HepG2 (cell line): Measurements from ENCODE around the gene THBS2. TPM values are rescaled to one million over a fixed set of nuclear protein-coding genes. Genes with fewer than 3 reads are reported as not detected.

Experiments used
- ATAC-seq: fragments of 200-7000 bp; cut with Tn5 transposase; 3 replicates; pipeline ENCODE4 v1.9.1; 2020; ENCODE audit warnings: mild to moderate bottlenecking, moderate library complexity
- BruUV-seq: library from RNA; stranded (reverse); fragments of 400-500 nt; replicated peaks from 2 replicates; lab custom pipeline; 2021; lab: Mats Ljungman, UMichigan
- CTCF ChIA-PET: fragments of 300-600 bp; formaldehyde crosslinking; extraction: SDS; loops from one replicate; lab custom pipeline; 2021; ENCODE audit warnings: low total read pairs, inconsistent platforms, low intra/inter-chr PET ratio; lab: Yijun Ruan, JAX
- POLR2A ChIA-PET: fragments of 350-600 bp; sonication (Branson Sonifier 250); formaldehyde crosslinking; loops from one replicate; lab custom pipeline; 2020; ENCODE audit warnings: antibody characterized with exemption, inconsistent platforms; lab: Yijun Ruan, JAX
- DNase-seq: peaks from one replicate; pipeline ENCODE4 v3.0.0-alpha.2; 2015; ENCODE audit warnings: low spot score
- FAIRE-seq: peaks from 3 replicates; lab custom pipeline; 2011; peaks lifted over from hg19 to GRCh38; lab: Jason Lieb, UNC
- H2AFZ ChIP-seq: one replicate; pipeline ENCODE4 v1.6.1; 2011; ENCODE audit warnings: low read length, inconsistent platforms
- H3K27ac ChIP-seq: fragments of 300-600 bp; 3 replicates; pipeline ENCODE4 v1.8.0; 2011; ENCODE audit warnings: mixed run types, mild to moderate bottlenecking, mixed read lengths, low read length, inconsistent platforms; ENCODE audit not compliant: insufficient read depth; ENCODE audit errors: extremely low read length
- H3K27me3 ChIP-seq, 2 experiments: fragments of 200-600 bp in 1 of 2; 2 replicates in 1 of 2; 3 replicates in 1 of 2; pipeline versions ENCODE4 v1.6.0 to v1.8.0; 2011; ENCODE audit warnings: low read length in 2 of 2, mild to moderate bottlenecking in 2 of 2, moderate library complexity in 2 of 2, inconsistent platforms in 1 of 2; ENCODE audit not compliant: insufficient read depth in 2 of 2, control insufficient read depth in 1 of 2
- H3K36me3 ChIP-seq, 2 experiments: fragments of 200-600 bp in 1 of 2; replicated peaks in 1 of 2; 2 replicates in 1 of 2; 3 replicates in 1 of 2; pipeline versions ENCODE4 v1.5.1 to v1.8.0; 2011; ENCODE audit warnings: low read length in 2 of 2, inconsistent platforms in 1 of 2; ENCODE audit not compliant: insufficient read depth in 2 of 2, control insufficient read depth in 1 of 2
- H3K4me1 ChIP-seq: 2 replicates; pipeline ENCODE4 v1.5.1; 2012; ENCODE audit warnings: low read length, inconsistent platforms; ENCODE audit not compliant: insufficient read depth
- H3K4me2 ChIP-seq: 2 replicates; pipeline ENCODE4 v1.6.0; 2011; ENCODE audit warnings: low read depth, low read length, inconsistent platforms
- H3K4me3 ChIP-seq, 3 experiments: fragments of 200-600 bp in 1 of 3; sonication (generic), shearing (Covaris generic) in 1 of 3; replicated peaks in 1 of 3; 2 replicates each; pipeline ENCODE4 v1.5.1; 2011 to 2016; ENCODE audit warnings: low read length in 3 of 3, inconsistent platforms in 2 of 3, low read depth in 2 of 3, mild to moderate bottlenecking in 2 of 3, control low read depth in 1 of 3, mixed read lengths in 1 of 3; ENCODE audit not compliant: insufficient read depth in 1 of 3
- H3K79me2 ChIP-seq: one replicate; pipeline ENCODE4 v1.6.1; 2011; ENCODE audit warnings: low read length, inconsistent platforms; ENCODE audit not compliant: insufficient read depth
- H3K9ac ChIP-seq: 2 replicates; pipeline ENCODE4 v1.6.0; 2011; ENCODE audit warnings: mild to moderate bottlenecking, low read depth, low read length, inconsistent platforms; ENCODE audit not compliant: insufficient read depth
- H3K9me3 ChIP-seq: 2 replicates; pipeline ENCODE4 v1.5.1; 2012; ENCODE audit warnings: mild to moderate bottlenecking, low read length
- H4K20me1 ChIP-seq: 2 replicates; pipeline ENCODE4 v1.6.0; 2011; ENCODE audit warnings: inconsistent platforms, mild to moderate bottlenecking, low read length, moderate library complexity; ENCODE audit not compliant: insufficient read depth
- SMAD3 ChIP-seq: sonication (generic); formaldehyde crosslinking; IDR thresholded peaks from 2 replicates; pipeline ENCODE4 v1.4.0; 2020; ENCODE audit warnings: missing genetic modification reagents
- TBP ChIP-seq: sonication (generic); formaldehyde crosslinking; IDR thresholded peaks from 2 replicates; pipeline ENCODE4 v1.5.0; 2020; ENCODE audit warnings: missing genetic modification reagents
- ZSCAN21 ChIP-seq: sonication (generic); formaldehyde crosslinking; IDR thresholded peaks from 2 replicates; pipeline ENCODE4 v1.8.0; 2022; ENCODE audit warnings: mild to moderate bottlenecking, missing genetic modification reagents, moderate library complexity, borderline replicate concordance
- ZSCAN31 ChIP-seq: sonication (generic); formaldehyde crosslinking; IDR thresholded peaks from 2 replicates; pipeline ENCODE4 v1.5.0; 2020; ENCODE audit warnings: low read depth, mild to moderate bottlenecking, missing genetic modification reagents
- ZZZ3 ChIP-seq: sonication (generic); formaldehyde crosslinking; IDR thresholded peaks from 2 replicates; pipeline ENCODE4 v1.4.0; 2020; ENCODE audit warnings: missing genetic modification reagents, mild to moderate bottlenecking, borderline replicate concordance
- WGBS: methylation state at CpG from one replicate; pipeline ENCODE4 v1.1.6; 2017; ENCODE audit warnings: low lambda C conversion rate; 5-methylcytosine and 5-hydroxymethylcytosine counted together
- in situ Hi-C: cut with HindIII; loops from 2 replicates; pipeline ENCODE4 v1.10.0; 2017; ENCODE audit warnings: low pct_unique_long_range_greater_than_20kb; ENCODE audit not compliant: extremely low pct_ligation_motif_present
- intact Hi-C: fragments of 100-400 bp; cut with micrococcal nuclease; formaldehyde crosslinking; loops from one replicate; pipeline ENCODE4 v1.10.0; 2022; ENCODE audit not compliant: unreplicated experiment
- polyA plus RNA-seq, 8 experiments: library from polyadenylated mRNA; depleted of rRNA in 3 of 8; stranded (reverse) in 7 of 8; unstranded in 1 of 8; fragments of >200 nt; fragmentation: Illumina TruSeq in 4 of 8; extraction: Trizol in 4 of 8; gene quantifications; 2 replicates each; pipeline versions ENCODE4 v1.2.1 to v1.2.3, GENCODE V29; 2011 to 2016; ENCODE audit warnings: low read depth in 4 of 8, missing spikeins in 1 of 8, mixed read lengths in 1 of 8; ENCODE audit not compliant: insufficient read depth in 1 of 8
- total RNA-seq, 5 experiments: library from RNA; depleted of rRNA; stranded (reverse); fragments of >200 nt; fragmentation: Illumina TruSeq; extraction: Trizol; gene quantifications; 2 replicates each; pipeline ENCODE4 v1.2.3, GENCODE V29; 2016; ENCODE audit warnings: low read depth in 1 of 5
- TF ChIP-seq, protein P1 (sequence below): sonication (generic); formaldehyde crosslinking; IDR thresholded peaks from 2 replicates; pipeline ENCODE4 v1.5.0; 2020; ENCODE audit warnings: missing genetic modification reagents
- TF ChIP-seq, protein P2 (sequence below): IDR thresholded peaks from 2 replicates; pipeline ENCODE4 v1.6.1; 2016

Gene THBS2
- total and polyA plus RNA-seq, 2 of the 13 experiments (the other 11 are each of a cell fraction or from before 2014, with no cell fraction given): 0.12 to 0.15 TPM

DNA sequence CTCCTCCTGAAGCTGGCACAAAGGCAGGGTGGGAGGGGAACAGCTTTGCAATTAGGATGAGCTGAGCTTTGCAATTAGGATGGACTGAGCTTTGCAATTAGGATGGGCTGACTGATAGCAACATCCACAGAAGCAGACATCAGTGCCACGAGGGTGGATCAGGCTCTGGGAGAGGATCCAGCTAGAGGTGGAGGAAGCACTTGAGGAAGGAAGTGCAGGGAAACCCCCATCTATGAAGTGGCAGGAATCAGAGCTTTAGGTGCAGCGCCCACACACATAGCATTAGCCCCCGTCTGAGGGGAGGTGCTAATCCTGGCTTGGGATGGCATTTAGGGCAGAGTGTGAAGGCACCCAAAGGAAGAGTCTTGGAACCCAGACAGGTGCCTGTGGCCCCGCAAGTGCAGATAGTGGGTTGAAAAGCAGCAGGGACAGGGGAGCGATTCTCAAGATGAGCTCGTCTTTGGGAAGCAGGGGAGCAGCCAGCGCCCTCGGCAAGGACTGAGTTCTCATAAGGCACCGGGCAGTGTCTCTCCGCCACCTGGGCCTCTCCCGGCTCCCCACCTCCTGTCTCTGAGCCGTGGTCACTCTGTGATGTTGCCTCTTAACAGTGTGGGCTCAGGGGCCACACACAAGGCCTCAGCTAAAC is 12.0 kb upstream of the THBS2 start:
- no TSS peak for BruUV-seq
- ATAC-seq (no peak; the same call in 2 of the 3 replicates), FAIRE-seq (no peak), DNase-seq (no peak)
- peaks cover 9 to 74% of the 10 kb centered on the region in 2 experiments for H3K27me3 ChIP-seq
- intact Hi-C loops: no loop called here
- TF ChIP-seq TBP (no peak), ZSCAN31 (CRISPR knock-in tag) (no peak)
- TF ChIP-seq, protein P1, sequence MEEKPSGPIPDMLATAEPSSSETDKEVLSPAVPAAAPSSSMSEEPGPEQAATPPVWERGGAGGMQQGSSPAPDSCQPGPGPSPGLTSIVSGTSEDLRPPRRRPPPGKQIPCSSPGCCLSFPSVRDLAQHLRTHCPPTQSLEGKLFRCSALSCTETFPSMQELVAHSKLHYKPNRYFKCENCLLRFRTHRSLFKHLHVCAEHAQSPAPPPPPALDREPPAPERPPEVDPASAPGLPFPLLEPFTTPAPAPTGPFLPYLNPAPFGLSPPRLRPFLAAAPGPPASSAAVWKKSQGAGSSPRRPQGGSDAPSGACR: no peak
- no peaks in the 10 kb centered on the region for H3K36me3 ChIP-seq
- in situ Hi-C loops: no loop called here
- H2AFZ ChIP-seq: no peak overlapping the region
- no peak overlapping the region for H3K9ac ChIP-seq
- ChIA-PET CTCF (no interaction called here), POLR2A (no interaction called here)
- H3K4me3 ChIP-seq: no peak overlapping the region
- H3K27ac ChIP-seq: no peak overlapping the region
- no peaks in the 10 kb centered on the region for H3K9me3 ChIP-seq
- 7% methylated on average over 8 of the region's 12 CpGs for WGBS
- H3K79me2 ChIP-seq: no peaks in the 10 kb centered on the region
- H4K20me1 ChIP-seq: no peaks in the 10 kb centered on the region
- no peaks in the 10 kb centered on the region for H3K4me1 ChIP-seq
- H3K4me2 ChIP-seq: no peak overlapping the region

DNA sequence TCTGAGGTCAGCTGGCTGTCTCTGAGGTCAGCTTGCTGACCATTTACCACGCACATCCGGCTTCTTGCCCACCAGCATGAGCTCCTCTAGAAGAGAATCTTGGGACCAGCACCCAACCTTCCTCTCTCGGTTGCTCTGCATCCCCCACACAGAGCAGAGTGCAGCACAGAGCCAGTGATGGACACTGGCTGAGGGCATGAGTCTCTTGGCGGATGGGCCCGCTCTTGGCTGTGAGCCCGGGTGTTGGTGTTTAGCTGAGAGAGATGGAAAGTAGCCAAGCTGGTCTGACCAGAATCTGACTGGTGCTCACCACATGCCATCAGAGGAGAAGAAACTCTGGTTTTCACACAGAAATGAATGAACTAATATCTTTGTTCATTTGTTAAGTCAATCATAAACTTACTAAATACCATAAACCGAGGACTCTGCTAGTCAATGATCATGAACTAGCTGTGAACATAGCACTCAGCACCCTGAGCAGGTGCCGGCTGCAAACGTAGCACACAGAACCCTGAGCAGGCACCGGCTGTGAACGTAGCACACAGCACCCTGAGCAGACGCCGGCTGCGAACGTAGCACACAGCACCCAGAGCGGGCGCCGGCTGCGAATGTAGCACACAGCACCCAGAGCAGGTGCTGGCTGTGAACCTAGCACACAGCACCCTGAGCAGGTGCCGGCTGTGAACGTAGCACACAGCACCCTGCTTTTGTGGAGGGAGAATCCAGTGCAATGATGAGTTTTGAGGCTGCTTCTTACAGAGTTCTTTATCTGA is 10.4 kb upstream of the THBS2 start:
- H3K36me3 ChIP-seq: no peaks in the 10 kb centered on the region
- ChIA-PET CTCF (no interaction called here), POLR2A (no interaction called here)
- H3K79me2 ChIP-seq: no peaks in the 10 kb centered on the region
- no peaks in the 10 kb centered on the region for H3K9me3 ChIP-seq
- ATAC-seq: peak; percentile 33
- H3K27me3 ChIP-seq: peaks cover 9 to 66% of the 10 kb centered on the region in 2 experiments
- H4K20me1 ChIP-seq: no peaks in the 10 kb centered on the region
- in situ Hi-C loops: no loop called here
- H3K4me2 ChIP-seq: no peak overlapping the region
- TF ChIP-seq SMAD3 (no peak), ZZZ3 (CRISPR knock-in tag) (no peak), ZSCAN21 (peak; percentile 72)
- TF ChIP-seq, protein P2, sequence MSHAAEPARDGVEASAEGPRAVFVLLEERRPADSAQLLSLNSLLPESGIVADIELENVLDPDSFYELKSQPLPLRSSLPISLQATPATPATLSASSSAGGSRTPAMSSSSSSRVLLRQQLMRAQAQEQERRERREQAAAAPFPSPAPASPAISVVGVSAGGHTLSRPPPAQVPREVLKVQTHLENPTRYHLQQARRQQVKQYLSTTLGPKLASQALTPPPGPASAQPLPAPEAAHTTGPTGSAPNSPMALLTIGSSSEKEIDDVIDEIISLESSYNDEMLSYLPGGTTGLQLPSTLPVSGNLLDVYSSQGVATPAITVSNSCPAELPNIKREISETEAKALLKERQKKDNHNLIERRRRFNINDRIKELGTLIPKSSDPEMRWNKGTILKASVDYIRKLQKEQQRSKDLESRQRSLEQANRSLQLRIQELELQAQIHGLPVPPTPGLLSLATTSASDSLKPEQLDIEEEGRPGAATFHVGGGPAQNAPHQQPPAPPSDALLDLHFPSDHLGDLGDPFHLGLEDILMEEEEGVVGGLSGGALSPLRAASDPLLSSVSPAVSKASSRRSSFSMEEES (CRISPR knock-in tag): no peak
- TF ChIP-seq, all 625 proteins: peak for 1
- Histone ChIP-seq H3K4me1 (no peaks in the 10 kb centered on the region), H2AFZ (no peak overlapping the region), H3K4me3 (no peak overlapping the region), H3K9ac (no peak overlapping the region), H3K27ac (no peak overlapping the region)
- DNase-seq: no peak
- WGBS: 43% methylated on average over 21 of the region's 21 CpGs
- intact Hi-C loops: no loop called here
- no TSS peak for BruUV-seq
- FAIRE-seq: no peak
